Karpas-422 (cell line): ENCODE data around the gene C16orf90. TPM values are rescaled to one million over a fixed set of nuclear protein-coding genes. Genes with fewer than 3 reads are reported as not detected.

Source experiments
- DNase-seq: peaks from one replicate; pipeline ENCODE4 v3.0.0-alpha.2; 2015
- H2AFZ ChIP-seq: fragments of 200-600 bp; sonication (generic); 2 replicates; pipeline ENCODE4 v1.6.1; 2014; ENCODE audit warnings: antibody characterized with exemption, low read length, mixed read lengths
- H3K27ac ChIP-seq: fragments of 200-600 bp; sonication (generic); 2 replicates; pipeline ENCODE4 v1.5.1; 2014; ENCODE audit warnings: mild to moderate bottlenecking, low read length, moderate library complexity
- H3K27me3 ChIP-seq: fragments of 200-600 bp; sonication (generic); 2 replicates; pipeline ENCODE4 v1.6.1; 2014; ENCODE audit warnings: low read length, mixed read lengths
- H3K36me3 ChIP-seq: fragments of 200-600 bp; sonication (generic); 2 replicates; pipeline ENCODE4 v1.6.1; 2014; ENCODE audit warnings: low read length, mixed read lengths; ENCODE audit not compliant: insufficient read depth
- H3K4me1 ChIP-seq: fragments of 200-600 bp; sonication (generic); 2 replicates; pipeline ENCODE4 v1.6.1; 2014; ENCODE audit warnings: mild to moderate bottlenecking, low read length, mixed read lengths
- H3K4me2 ChIP-seq: fragments of 200-600 bp; sonication (generic); 2 replicates; pipeline ENCODE4 v1.6.1; 2014; ENCODE audit warnings: low read length, low read depth, mild to moderate bottlenecking; ENCODE audit not compliant: poor library complexity, severe bottlenecking
- H3K4me3 ChIP-seq: fragments of 200-600 bp; sonication (generic); 2 replicates; pipeline ENCODE4 v1.5.1; 2014; ENCODE audit warnings: mild to moderate bottlenecking, antibody characterized with exemption, low read length, mixed read lengths
- H3K79me2 ChIP-seq: fragments of 200-600 bp; sonication (generic); 2 replicates; pipeline ENCODE4 v1.6.1; 2014; ENCODE audit warnings: mild to moderate bottlenecking, low read length, mixed read lengths
- H3K9ac ChIP-seq: fragments of 200-600 bp; sonication (generic); 2 replicates; pipeline ENCODE4 v1.6.0; 2014; ENCODE audit warnings: low read length
- H3K9me2 ChIP-seq: fragments of 200-600 bp; sonication (generic), shearing (Covaris generic); replicated peaks from 2 replicates; pipeline ENCODE4 v1.6.0; 2014; ENCODE audit warnings: mild to moderate bottlenecking, low read length, moderate library complexity; ENCODE audit not compliant: insufficient read depth
- H3K9me3 ChIP-seq: fragments of 300-700, 200-600 bp; sonication (generic); 2 replicates; pipeline ENCODE4 v1.6.1; 2014; ENCODE audit warnings: low read length, mixed read lengths
- H4K20me1 ChIP-seq: fragments of 200-600 bp; sonication (generic); 2 replicates; pipeline ENCODE4 v1.6.1; 2014; ENCODE audit warnings: mild to moderate bottlenecking, antibody characterized with exemption, low read length, low read depth; ENCODE audit not compliant: insufficient read depth
- total RNA-seq: library from RNA; depleted of rRNA; stranded (reverse); fragments of >200 nt; shearing (Covaris generic); gene quantifications from 2 replicates; pipeline ENCODE4 v1.2.3, GENCODE V29; 2014; ENCODE audit warnings: low replicate concordance

The C16orf90 gene
- total RNA-seq, 1 experiment from 2014 or later: not detected

GRCh38 chr16:3519581-3519980, 24.3 kb upstream of the C16orf90 start:
- Histone ChIP-seq H3K9ac (no peak overlapping the region), H3K4me1 (no peaks in the 10 kb centered on the region), H3K27me3 (no peaks in the 10 kb centered on the region), H3K9me2 (no peaks in the 10 kb centered on the region), H2AFZ (no peak overlapping the region), H3K36me3 (peaks cover 18% of the 10 kb centered on the region), H3K27ac (no peak overlapping the region), H4K20me1 (no peaks in the 10 kb centered on the region), H3K4me3 (no peak overlapping the region), H3K4me2 (no peak overlapping the region), H3K79me2 (no peaks in the 10 kb centered on the region), H3K9me3 (no peaks in the 10 kb centered on the region)
- DNase-seq: no peak

DNA sequence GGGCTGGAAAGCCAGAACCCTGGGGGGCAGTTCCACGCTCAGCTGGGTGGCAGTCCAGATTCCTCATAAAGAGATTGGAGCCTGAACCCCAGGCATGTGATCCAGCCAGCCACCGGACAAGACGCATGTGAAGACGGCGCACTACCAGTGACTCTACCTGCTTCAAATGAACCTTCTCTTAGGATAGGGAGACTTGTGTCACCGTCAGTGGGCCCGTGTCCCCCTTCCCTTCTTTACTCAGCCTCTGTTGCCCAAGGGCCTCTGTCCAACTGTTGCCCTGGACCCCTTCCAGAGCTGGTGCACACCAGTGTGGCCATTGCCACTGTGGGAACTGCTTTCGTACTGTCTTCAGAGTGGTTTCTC, 23.7 kb upstream of the C16orf90 start:
- H3K36me3 ChIP-seq: peaks cover 18% of the 10 kb centered on the region
- DNase-seq: no peak

DNA sequence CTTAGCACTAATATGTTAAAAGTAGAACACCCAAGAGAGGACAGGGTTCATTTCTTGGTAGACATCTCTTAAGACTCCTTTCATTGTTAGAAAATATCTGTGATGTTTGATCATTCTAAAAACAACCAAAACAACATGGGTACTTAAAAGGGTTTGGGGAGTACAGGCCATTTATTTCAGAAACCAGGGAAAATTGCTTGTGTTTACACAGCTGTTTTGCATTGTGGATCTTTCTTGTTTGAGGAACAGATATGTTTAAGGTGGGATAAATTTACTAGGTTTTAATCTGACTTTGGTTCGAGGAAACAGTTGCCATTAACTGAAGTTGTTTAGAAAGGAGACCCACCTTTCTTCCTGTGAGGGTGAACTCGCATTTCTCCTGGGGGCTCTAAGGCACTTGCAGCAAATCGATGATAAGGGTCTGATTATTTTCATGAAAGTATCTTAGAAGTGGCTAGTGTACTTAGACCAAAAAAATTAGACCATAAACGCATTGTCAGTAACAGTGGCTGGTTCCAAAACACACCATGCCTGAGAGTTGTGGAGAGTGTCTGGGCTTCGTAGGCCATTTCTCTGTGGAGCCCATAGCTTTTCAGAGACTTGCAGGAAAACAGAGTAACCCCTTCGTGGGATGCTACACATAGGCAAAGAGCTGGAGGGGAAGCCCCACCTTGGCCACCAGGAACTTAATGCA, 23.1 kb upstream of the C16orf90 start:
- Histone ChIP-seq H3K27ac (no peak overlapping the region), H3K4me1 (no peaks in the 10 kb centered on the region), H3K4me3 (no peak overlapping the region), H4K20me1 (no peaks in the 10 kb centered on the region), H2AFZ (no peak overlapping the region), H3K9ac (no peak overlapping the region), H3K4me2 (no peak overlapping the region), H3K9me3 (no peaks in the 10 kb centered on the region), H3K79me2 (no peaks in the 10 kb centered on the region), H3K27me3 (no peaks in the 10 kb centered on the region), H3K9me2 (no peaks in the 10 kb centered on the region), H3K36me3 (peaks cover 18% of the 10 kb centered on the region)
- DNase-seq: no peak

More for the DNA sequence above, 23.7 kb upstream of the C16orf90 start:
- Histone ChIP-seq H3K27me3 (no peaks in the 10 kb centered on the region), H3K9ac (no peak overlapping the region), H3K79me2 (no peaks in the 10 kb centered on the region), H3K4me3 (no peak overlapping the region), H3K9me3 (no peaks in the 10 kb centered on the region), H3K4me2 (no peak overlapping the region), H3K9me2 (no peaks in the 10 kb centered on the region), H2AFZ (no peak overlapping the region), H3K27ac (no peak overlapping the region), H4K20me1 (no peaks in the 10 kb centered on the region), H3K4me1 (no peaks in the 10 kb centered on the region)

DNA sequence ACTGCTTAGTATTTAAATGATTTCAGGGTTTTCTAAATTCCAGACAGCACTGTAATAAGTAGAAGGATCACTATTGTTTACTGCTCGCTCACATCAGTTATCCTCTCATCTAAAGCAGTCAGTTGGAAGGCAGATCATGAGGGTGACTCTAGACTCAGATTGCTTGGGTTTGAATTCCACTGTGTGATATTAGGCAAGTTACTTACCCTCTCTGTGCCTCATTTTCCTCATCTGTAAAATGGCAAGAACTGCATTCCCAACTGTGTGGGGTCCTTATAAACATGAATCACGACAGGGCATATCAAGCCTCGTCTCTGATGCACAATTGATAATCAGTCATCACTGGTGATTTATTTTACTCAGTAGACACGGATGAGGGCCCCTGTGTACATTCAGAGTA, 20.6 kb upstream of the C16orf90 start:
- Histone ChIP-seq H3K4me1 (no peaks in the 10 kb centered on the region), H4K20me1 (no peaks in the 10 kb centered on the region), H3K27ac (no peak overlapping the region), H3K9me2 (no peaks in the 10 kb centered on the region), H3K9ac (no peak overlapping the region), H3K36me3 (peaks cover 14% of the 10 kb centered on the region; the same call in 1 of the 2 replicates), H3K9me3 (no peaks in the 10 kb centered on the region), H3K4me3 (no peak overlapping the region), H3K79me2 (no peaks in the 10 kb centered on the region), H3K4me2 (no peak overlapping the region), H2AFZ (no peak overlapping the region), H3K27me3 (no peaks in the 10 kb centered on the region)
- no peak for DNase-seq

DNA sequence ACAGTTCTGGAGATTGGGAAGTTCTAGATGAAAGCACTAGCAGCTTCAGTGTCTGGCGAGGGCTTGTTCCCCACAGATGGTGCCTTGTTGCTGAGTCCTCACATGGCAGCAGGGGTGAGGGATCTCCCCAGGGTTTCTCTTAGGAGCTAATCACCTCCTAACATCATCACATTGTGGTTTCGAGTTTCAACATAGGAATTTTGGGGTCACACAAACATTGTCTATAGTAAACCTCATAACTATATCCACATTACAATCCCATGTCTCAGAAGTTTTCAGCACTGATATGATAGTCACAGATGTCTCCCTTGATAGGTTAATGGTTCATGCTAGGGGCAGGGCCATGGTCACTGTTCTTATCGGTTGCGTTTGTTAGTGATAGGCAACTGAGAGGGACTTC, 19.3 kb upstream of the C16orf90 start:
- H3K9me3 ChIP-seq: no peaks in the 10 kb centered on the region
- no peak overlapping the region for H3K27ac ChIP-seq
- H3K9ac ChIP-seq: no peak overlapping the region
- H3K4me1 ChIP-seq: no peaks in the 10 kb centered on the region
- peaks cover 14% of the 10 kb centered on the region; the same call in 1 of the 2 replicates for H3K36me3 ChIP-seq
- no peaks in the 10 kb centered on the region for H4K20me1 ChIP-seq
- H3K79me2 ChIP-seq: no peaks in the 10 kb centered on the region
- DNase-seq: no peak
- no peak overlapping the region for H3K4me2 ChIP-seq
- no peak overlapping the region for H3K4me3 ChIP-seq
- no peaks in the 10 kb centered on the region for H3K9me2 ChIP-seq
- H3K27me3 ChIP-seq: no peaks in the 10 kb centered on the region
- no peak overlapping the region for H2AFZ ChIP-seq

- no peak overlapping the region for H3K27ac ChIP-seq
- H3K4me2 ChIP-seq: no peak overlapping the region
- H3K36me3 ChIP-seq: peaks cover 14% of the 10 kb centered on the region; the same call in 1 of the 2 replicates
- H3K9ac ChIP-seq: no peak overlapping the region
- H3K9me3 ChIP-seq: no peaks in the 10 kb centered on the region
- H3K79me2 ChIP-seq: no peaks in the 10 kb centered on the region
- no peak for DNase-seq
- H3K27me3 ChIP-seq: no peaks in the 10 kb centered on the region
- no peaks in the 10 kb centered on the region for H3K4me1 ChIP-seq
- H4K20me1 ChIP-seq: no peaks in the 10 kb centered on the region
- H2AFZ ChIP-seq: no peak overlapping the region
- H3K9me2 ChIP-seq: no peaks in the 10 kb centered on the region
- no peak overlapping the region for H3K4me3 ChIP-seq
Measured at GRCh38 chr16:3513892-3514583, 18.7 kb upstream of the C16orf90 start.

DNA sequence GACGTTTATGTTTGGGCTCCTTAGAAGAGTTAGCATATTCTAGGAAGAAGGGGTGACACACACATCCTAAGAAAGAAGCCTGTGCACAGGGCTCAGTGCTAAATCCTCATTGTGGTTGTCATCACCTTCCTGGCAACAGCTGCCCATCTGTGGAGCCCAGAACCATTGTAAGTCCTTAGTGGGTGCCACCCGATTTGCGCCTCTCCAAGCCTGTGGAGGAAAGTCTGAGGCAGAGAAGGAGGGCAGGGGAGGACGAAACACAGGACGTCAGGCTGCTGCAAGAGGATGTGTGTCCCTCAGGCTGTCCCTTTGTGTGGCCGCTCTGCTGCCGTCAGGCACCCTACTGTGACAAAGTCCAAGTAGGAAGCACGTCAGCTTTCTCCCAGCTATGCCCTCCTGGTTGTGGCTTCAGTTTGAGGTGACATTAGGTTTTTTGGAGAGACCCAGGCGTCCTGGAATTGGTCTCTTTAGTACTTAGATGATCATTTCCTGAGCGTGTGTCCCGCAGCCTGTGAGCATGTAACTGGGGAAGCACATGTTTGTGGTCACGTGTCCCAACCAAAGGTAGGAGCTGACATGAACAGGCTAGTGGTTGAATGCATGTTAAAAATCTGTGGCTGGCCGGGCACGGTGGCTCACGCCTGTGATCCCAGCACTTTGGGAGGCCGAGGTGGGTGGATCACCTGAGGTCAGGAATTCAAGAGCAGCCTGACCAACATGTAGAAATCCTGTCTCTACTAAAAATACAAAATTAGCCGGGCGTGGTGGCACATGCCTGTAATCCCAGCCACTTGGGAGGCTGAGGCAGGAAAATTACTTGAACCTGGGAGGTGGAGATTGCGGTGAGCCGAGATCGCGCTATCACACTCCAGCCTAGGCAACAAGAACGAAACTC, 16.2 kb upstream of the C16orf90 start:
- Histone ChIP-seq H3K27ac (no peak overlapping the region), H2AFZ (no peak overlapping the region), H3K9me3 (no peaks in the 10 kb centered on the region), H4K20me1 (no peaks in the 10 kb centered on the region), H3K9me2 (no peaks in the 10 kb centered on the region), H3K36me3 (peaks cover 14% of the 10 kb centered on the region; the same call in 1 of the 2 replicates), H3K27me3 (no peaks in the 10 kb centered on the region), H3K9ac (no peak overlapping the region), H3K4me2 (no peak overlapping the region), H3K79me2 (no peaks in the 10 kb centered on the region), H3K4me3 (no peak overlapping the region), H3K4me1 (no peaks in the 10 kb centered on the region)
- no peak for DNase-seq

DNA sequence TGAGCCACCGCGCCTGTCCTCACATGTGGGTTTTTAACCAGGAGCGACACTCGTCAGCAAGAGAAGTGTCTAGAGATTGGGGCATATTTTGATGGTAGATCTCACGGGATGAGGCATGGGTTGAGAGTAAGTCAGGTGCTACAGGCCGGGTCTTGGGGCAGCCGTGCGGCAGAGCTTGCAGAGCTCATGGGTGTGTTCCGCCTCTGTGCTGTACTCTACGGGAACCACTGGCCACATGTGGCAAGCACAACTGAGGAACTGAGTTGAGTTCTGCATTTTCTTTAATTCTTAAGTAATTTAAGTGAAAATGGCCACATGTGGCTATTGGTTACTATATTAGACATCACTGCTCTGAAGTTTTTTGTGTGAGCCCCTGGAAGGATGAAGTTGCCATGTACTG, 15.1 kb upstream of the C16orf90 start:
- H3K79me2 ChIP-seq: no peaks in the 10 kb centered on the region
- no peak overlapping the region for H3K9ac ChIP-seq
- no peak overlapping the region for H3K27ac ChIP-seq
- no peak for DNase-seq
- no peaks in the 10 kb centered on the region for H3K27me3 ChIP-seq
- 0 out of 2 replicates have a peak, but pooled peaks cover 12% of the 10 kb centered on the region for H3K36me3 ChIP-seq
- no peaks in the 10 kb centered on the region for H3K9me3 ChIP-seq
- no peak overlapping the region for H3K4me2 ChIP-seq
- no peak overlapping the region for H3K4me3 ChIP-seq
- no peaks in the 10 kb centered on the region for H3K9me2 ChIP-seq
- no peaks in the 10 kb centered on the region for H3K4me1 ChIP-seq
- no peak overlapping the region for H2AFZ ChIP-seq
- H4K20me1 ChIP-seq: no peaks in the 10 kb centered on the region
